Breast epithelium (tissue), 3 donors: ENCODE data around the gene RDX.

Experiments used
- POLR2A ChIP-seq: fragments of 450-650 bp; IDR thresholded peaks from one replicate; pipeline ENCODE4 v1.6.1; 2016; ENCODE audit warnings: antibody characterized with exemption, mild to moderate bottlenecking, moderate library complexity
- TF ChIP-seq, protein P1 (sequence below), 3 donors: fragments of 450-650 bp; IDR thresholded peaks; one replicate each; pipeline ENCODE4 v1.5.1; 2016 to 2017; ENCODE audit warnings: antibody characterized with exemption in 3 of 3, mild to moderate bottlenecking in 3 of 3, moderate library complexity in 3 of 3

DNA sequence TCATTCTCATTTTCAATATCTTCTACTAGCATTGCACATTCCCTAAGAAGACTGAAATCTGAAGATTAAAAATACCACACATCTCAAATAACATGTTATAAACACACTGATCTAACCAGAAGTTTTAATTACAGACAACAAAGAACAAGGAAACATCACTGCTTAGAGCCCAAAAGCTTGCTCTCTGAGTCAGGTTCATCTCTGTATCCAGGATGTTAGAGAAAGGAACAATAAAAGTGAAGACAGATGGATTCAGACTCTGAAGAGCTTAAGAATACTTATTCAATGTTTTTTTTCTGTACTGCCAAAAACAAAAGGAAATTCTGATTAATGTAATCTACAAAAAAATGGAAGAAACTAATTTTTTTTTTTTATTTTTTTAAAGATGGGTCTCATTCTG lies 16.5 kb downstream of the RDX start:
- TF ChIP-seq, protein P1, sequence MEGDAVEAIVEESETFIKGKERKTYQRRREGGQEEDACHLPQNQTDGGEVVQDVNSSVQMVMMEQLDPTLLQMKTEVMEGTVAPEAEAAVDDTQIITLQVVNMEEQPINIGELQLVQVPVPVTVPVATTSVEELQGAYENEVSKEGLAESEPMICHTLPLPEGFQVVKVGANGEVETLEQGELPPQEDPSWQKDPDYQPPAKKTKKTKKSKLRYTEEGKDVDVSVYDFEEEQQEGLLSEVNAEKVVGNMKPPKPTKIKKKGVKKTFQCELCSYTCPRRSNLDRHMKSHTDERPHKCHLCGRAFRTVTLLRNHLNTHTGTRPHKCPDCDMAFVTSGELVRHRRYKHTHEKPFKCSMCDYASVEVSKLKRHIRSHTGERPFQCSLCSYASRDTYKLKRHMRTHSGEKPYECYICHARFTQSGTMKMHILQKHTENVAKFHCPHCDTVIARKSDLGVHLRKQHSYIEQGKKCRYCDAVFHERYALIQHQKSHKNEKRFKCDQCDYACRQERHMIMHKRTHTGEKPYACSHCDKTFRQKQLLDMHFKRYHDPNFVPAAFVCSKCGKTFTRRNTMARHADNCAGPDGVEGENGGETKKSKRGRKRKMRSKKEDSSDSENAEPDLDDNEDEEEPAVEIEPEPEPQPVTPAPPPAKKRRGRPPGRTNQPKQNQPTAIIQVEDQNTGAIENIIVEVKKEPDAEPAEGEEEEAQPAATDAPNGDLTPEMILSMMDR (IDR thresholded peaks at IDR 0.05): no peak
- no peak for TF ChIP-seq POLR2A
